ENCODE data around the gene HELZ.

DNA sequence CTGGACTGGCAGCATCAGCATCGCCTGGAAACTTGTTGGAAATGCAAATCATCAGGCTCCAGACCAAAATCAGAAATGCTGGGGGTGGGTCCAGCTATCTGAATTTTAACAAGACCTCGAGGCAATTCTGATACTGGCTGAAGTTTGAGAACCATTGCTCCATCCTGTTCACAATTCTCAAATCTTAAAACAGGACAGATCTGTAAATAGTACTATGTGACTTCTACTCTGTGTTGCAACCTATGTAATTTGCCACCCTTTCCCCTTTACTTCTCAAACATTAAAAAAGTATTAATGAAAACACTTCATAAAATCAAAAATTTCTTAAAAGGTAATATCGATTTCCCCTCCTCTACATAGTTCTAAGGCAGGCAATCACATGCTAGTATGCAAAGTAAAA, 172.1 kb downstream of the HELZ start:
- TF ChIP-seq, protein P1, sequence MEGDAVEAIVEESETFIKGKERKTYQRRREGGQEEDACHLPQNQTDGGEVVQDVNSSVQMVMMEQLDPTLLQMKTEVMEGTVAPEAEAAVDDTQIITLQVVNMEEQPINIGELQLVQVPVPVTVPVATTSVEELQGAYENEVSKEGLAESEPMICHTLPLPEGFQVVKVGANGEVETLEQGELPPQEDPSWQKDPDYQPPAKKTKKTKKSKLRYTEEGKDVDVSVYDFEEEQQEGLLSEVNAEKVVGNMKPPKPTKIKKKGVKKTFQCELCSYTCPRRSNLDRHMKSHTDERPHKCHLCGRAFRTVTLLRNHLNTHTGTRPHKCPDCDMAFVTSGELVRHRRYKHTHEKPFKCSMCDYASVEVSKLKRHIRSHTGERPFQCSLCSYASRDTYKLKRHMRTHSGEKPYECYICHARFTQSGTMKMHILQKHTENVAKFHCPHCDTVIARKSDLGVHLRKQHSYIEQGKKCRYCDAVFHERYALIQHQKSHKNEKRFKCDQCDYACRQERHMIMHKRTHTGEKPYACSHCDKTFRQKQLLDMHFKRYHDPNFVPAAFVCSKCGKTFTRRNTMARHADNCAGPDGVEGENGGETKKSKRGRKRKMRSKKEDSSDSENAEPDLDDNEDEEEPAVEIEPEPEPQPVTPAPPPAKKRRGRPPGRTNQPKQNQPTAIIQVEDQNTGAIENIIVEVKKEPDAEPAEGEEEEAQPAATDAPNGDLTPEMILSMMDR (IDR thresholded peaks at IDR 0.05; ENCODE audit: low read length), result no peak
- TF ChIP-seq EZH2 (IDR thresholded peaks at IDR 0.05; ENCODE audit: borderline replicate concordance, low read length), result no peak

All from OCI-LY1 (cell line).